H1 (cell line): ENCODE data around the gene PEPD. TPM values are rescaled to one million over a fixed set of nuclear protein-coding genes. Genes with fewer than 3 reads are reported as not detected.

ENCODE experiments used
- CTCF ChIA-PET: fragments of 300-600 bp; sonication (Branson Sonifier 250); formaldehyde crosslinking; loops from one replicate; lab custom pipeline; 2021; ENCODE audit not compliant: partially characterized antibody; lab: Charles Lee
- POLR2A ChIA-PET: fragments of 300-600 bp; sonication (Branson Sonifier 250); formaldehyde crosslinking; loops from one replicate; lab custom pipeline; 2021; ENCODE audit warnings: inconsistent platforms; ENCODE audit not compliant: partially characterized antibody; lab: Charles Lee
- DNase-seq, 2 experiments: peaks; one replicate each; pipeline versions ENCODE4 v3.0.0 to v3.0.0-alpha.2; 2010 to 2022; ENCODE audit warnings: low spot score in 2 of 2, low read depth in 1 of 2, mixed read lengths in 1 of 2
- FAIRE-seq: peaks from 2 replicates; lab custom pipeline; 2011; peaks lifted over from hg19 to GRCh38; lab: Jason Lieb, UNC
- H2AFZ ChIP-seq: 2 replicates; pipeline ENCODE4 v1.8.1; 2012; ENCODE audit warnings: low read length, inconsistent platforms
- H2AK5ac ChIP-seq: 2 replicates; pipeline ENCODE4 v1.6.1; 2013; ENCODE audit warnings: low read depth, low read length
- H2BK120ac ChIP-seq: replicated peaks from 2 replicates; pipeline ENCODE3; 2013; ENCODE audit warnings: low read depth, low read length, inconsistent platforms
- H2BK12ac ChIP-seq: 2 replicates; pipeline ENCODE4 v1.6.1; 2013; ENCODE audit warnings: low read depth, low read length
- H2BK15ac ChIP-seq: 2 replicates; pipeline ENCODE4 v1.6.1; 2013; ENCODE audit warnings: low read length
- H2BK20ac ChIP-seq: 2 replicates; pipeline ENCODE4 v1.6.1; 2013; ENCODE audit warnings: low read length
- H2BK5ac ChIP-seq: 2 replicates; pipeline ENCODE4 v1.6.1; 2013; ENCODE audit warnings: low read depth, low read length
- H3K14ac ChIP-seq: 2 replicates; pipeline ENCODE4 v1.6.1; 2013; ENCODE audit warnings: inconsistent platforms; ENCODE audit not compliant: insufficient read length
- H3K18ac ChIP-seq: 2 replicates; pipeline ENCODE4 v1.6.1; 2013; ENCODE audit warnings: low read length; ENCODE audit errors: extremely low read depth
- H3K23ac ChIP-seq: 2 replicates; pipeline ENCODE4 v1.6.1; 2013; ENCODE audit warnings: inconsistent platforms; ENCODE audit not compliant: insufficient read length
- H3K23me2 ChIP-seq: 2 replicates; pipeline ENCODE4 v1.6.1; 2013; ENCODE audit warnings: low read depth, low read length
- H3K27ac ChIP-seq: 2 replicates; pipeline ENCODE4 v1.6.1; 2011; ENCODE audit warnings: low read depth, low read length, inconsistent platforms
- H3K27me3 ChIP-seq, 4 experiments: replicated peaks in 1 of 4; 1 replicate in 1 of 4; 2 replicates in 3 of 4; pipeline versions ENCODE4 v1.6.1 to v1.8.1; 2011 to 2013; ENCODE audit warnings: low read length in 3 of 4, mild to moderate bottlenecking in 3 of 4, inconsistent platforms in 2 of 4, mixed read lengths in 2 of 4, moderate library complexity in 1 of 4; ENCODE audit not compliant: control insufficient read depth in 3 of 4, insufficient read depth in 3 of 4; ENCODE audit errors: extremely low read depth in 1 of 4
- H3K36me3 ChIP-seq, 4 experiments: 2 replicates each; pipeline versions ENCODE4 v1.6.1 to v1.8.1; 2011 to 2013; ENCODE audit warnings: mild to moderate bottlenecking in 4 of 4, low read length in 3 of 4, moderate library complexity in 2 of 4, control low read depth in 1 of 4, inconsistent platforms in 1 of 4; ENCODE audit not compliant: insufficient read depth in 4 of 4, control insufficient read depth in 2 of 4
- H3K4ac ChIP-seq: replicated peaks from 2 replicates; pipeline ENCODE3; 2013; ENCODE audit warnings: low read length, low read depth, mixed read lengths, inconsistent platforms; ENCODE audit not compliant: insufficient read length
- H3K4me1 ChIP-seq, 4 experiments: replicated peaks in 1 of 4; 1 replicate in 1 of 4; 2 replicates in 3 of 4; pipeline versions ENCODE4 v1.6.1 to v1.8.1; 2011 to 2013; ENCODE audit warnings: low read length in 3 of 4, inconsistent platforms in 2 of 4, mixed read lengths in 1 of 4; ENCODE audit not compliant: insufficient read depth in 4 of 4, control insufficient read depth in 3 of 4
- H3K4me2 ChIP-seq, 2 experiments: 2 replicates each; pipeline versions ENCODE4 v1.6.1 to v1.8.1; 2011 to 2013; ENCODE audit warnings: low read depth in 2 of 2, low read length in 2 of 2, control low read depth in 1 of 2, inconsistent platforms in 1 of 2, mild to moderate bottlenecking in 1 of 2; ENCODE audit not compliant: insufficient read depth in 1 of 2
- H3K4me3 ChIP-seq, 4 experiments: fragments of 200-600, 300-600 bp in 1 of 4; sonication (generic), shearing (Covaris generic), sonication (Bioruptor Twin) in 1 of 4; 2 replicates each; pipeline versions ENCODE4 v1.5.1 to v1.8.1; 2011 to 2016; ENCODE audit warnings: low read length in 4 of 4, low read depth in 3 of 4, control low read depth in 2 of 4, inconsistent platforms in 2 of 4, mild to moderate bottlenecking in 2 of 4, mixed read lengths in 1 of 4, moderate library complexity in 1 of 4; ENCODE audit not compliant: insufficient read depth in 2 of 4; ENCODE audit errors: extremely low read depth in 1 of 4
- H3K56ac ChIP-seq: replicated peaks from 2 replicates; pipeline ENCODE3; 2013; ENCODE audit warnings: low read depth, mild to moderate bottlenecking, mixed read lengths, low read length, inconsistent platforms; ENCODE audit not compliant: insufficient read length
- H3K79me1 ChIP-seq: 2 replicates; pipeline ENCODE4 v1.6.1; 2013; ENCODE audit warnings: low read depth, low read length, control low read depth
- H3K79me2 ChIP-seq, 2 experiments: 2 replicates each; pipeline versions ENCODE4 v1.6.1 to v1.8.1; 2012 to 2013; ENCODE audit warnings: low read length in 2 of 2, mild to moderate bottlenecking in 2 of 2, inconsistent platforms in 1 of 2; ENCODE audit not compliant: insufficient read depth in 2 of 2, control insufficient read depth in 1 of 2
- H3K9ac ChIP-seq, 4 experiments: replicated peaks in 1 of 4; 1 replicate in 1 of 4; 2 replicates in 3 of 4; pipeline versions ENCODE4 v1.6.1 to v1.8.1; 2011 to 2013; ENCODE audit warnings: low read depth in 3 of 4, low read length in 3 of 4, control low read depth in 2 of 4, mild to moderate bottlenecking in 2 of 4, moderate library complexity in 2 of 4, inconsistent platforms in 1 of 4; ENCODE audit errors: extremely low read depth in 1 of 4
- H3K9me3 ChIP-seq, 2 experiments: 2 replicates each; pipeline versions ENCODE4 v1.6.1 to v1.8.1; 2012 to 2013; ENCODE audit warnings: mild to moderate bottlenecking in 2 of 2, moderate library complexity in 2 of 2, control low read depth in 1 of 2, inconsistent platforms in 1 of 2, low read depth in 1 of 2, low read length in 1 of 2, mixed read lengths in 1 of 2; ENCODE audit not compliant: insufficient read depth in 2 of 2
- H4K20me1 ChIP-seq, 2 experiments: replicated peaks in 1 of 2; 2 replicates each; pipeline versions ENCODE3 to v1.8.1; 2011 to 2013; ENCODE audit warnings: inconsistent platforms in 2 of 2, low read length in 2 of 2, mild to moderate bottlenecking in 1 of 2; ENCODE audit not compliant: insufficient read depth in 2 of 2, control insufficient read depth in 1 of 2
- H4K5ac ChIP-seq: 2 replicates; pipeline ENCODE4 v1.6.1; 2013; ENCODE audit warnings: low read length, low read depth, mixed read lengths, inconsistent platforms; ENCODE audit not compliant: insufficient read length
- H4K8ac ChIP-seq: 2 replicates; pipeline ENCODE4 v1.8.0; 2013; ENCODE audit warnings: mild to moderate bottlenecking, moderate library complexity, low read length, inconsistent platforms; ENCODE audit not compliant: insufficient read depth; ENCODE audit errors: extremely low read depth
- H4K91ac ChIP-seq: replicated peaks from 2 replicates; pipeline ENCODE3; 2013; ENCODE audit warnings: low read length, mixed read lengths, inconsistent platforms; ENCODE audit not compliant: insufficient read length
- GTF2F1 ChIP-seq: IDR thresholded peaks from 2 replicates; pipeline ENCODE4 v1.6.1; 2012; ENCODE audit warnings: low read depth, low read length, improper control_type of control experiment, borderline replicate concordance
- TAF1 ChIP-seq: IDR thresholded peaks from 2 replicates; pipeline ENCODE4 v1.6.1; 2011; ENCODE audit warnings: mild to moderate bottlenecking, low read depth, low read length
- TAF7 ChIP-seq: optimal IDR thresholded peaks from 2 replicates; pipeline ENCODE3; 2011; ENCODE audit warnings: low read depth, mild to moderate bottlenecking, inconsistent platforms, low read length, moderate library complexity, borderline replicate concordance
- TEAD4 ChIP-seq: IDR thresholded peaks from 2 replicates; pipeline ENCODE4 v1.6.1; 2012; ENCODE audit warnings: low read depth, low read length, inconsistent platforms, mixed read lengths
- WGBS, 2 experiments: shearing (Covaris generic) in 1 of 2; methylation state at CpG; one replicate each; pipeline versions ENCODE4 v1.1.6 to v1.1.7; 2013 to 2015; ENCODE audit warnings: low lambda C conversion rate in 2 of 2, mixed read lengths in 2 of 2, inconsistent platforms in 1 of 2, low coverage in 1 of 2, missing lambda C conversion rate in 1 of 2; ENCODE audit not compliant: insufficient replicate concordance in 2 of 2, insufficient coverage in 1 of 2, insufficient read length in 1 of 2; ENCODE audit errors: extremely low coverage in 1 of 2, missing lambda C conversion rate in 1 of 2; 5-methylcytosine and 5-hydroxymethylcytosine counted together
- polyA plus RNA-seq, 7 experiments: library from polyadenylated mRNA; depleted of rRNA in 3 of 7; stranded (reverse) in 5 of 7; unstranded in 2 of 7; fragments of >200 nt in 5 of 7; fragments of 200-250 nt in 2 of 7; gene quantifications; 1 replicate in 5 of 7; 2 replicates in 1 of 7; 4 replicates in 1 of 7; pipeline versions ENCODE4 v1.2.1 to v1.2.3, GENCODE V29; 2011 to 2013; ENCODE audit warnings: missing spikeins in 2 of 7, mixed read lengths in 2 of 7
- total RNA-seq: library from RNA; stranded (reverse); fragmentation: NEBNext Ultra II Directional; extraction: Animal tissue kit (Norgen Biotek cat#: 25700); gene quantifications from 2 replicates; pipeline ENCODE4 v1.2.1, GENCODE V29; 2021

PEPD gene
- total and polyA plus RNA-seq, 2 of the 8 experiments (the other 6 are each of a cell fraction or from before 2014, with no cell fraction given) = 84.1 to 178 TPM

- Histone ChIP-seq H2BK15ac (no peak overlapping the region), H3K23ac (no peak overlapping the region), H3K79me1 (no peaks in the 10 kb centered on the region), H2AFZ (no peak overlapping the region), H3K9ac (no peak overlapping the region), H3K36me3 (no peaks in the 10 kb centered on the region), H3K4me3 (no peak overlapping the region), H3K79me2 (no peaks in the 10 kb centered on the region), H3K9me3 (no peaks in the 10 kb centered on the region), H4K5ac (no peak overlapping the region), H4K91ac (no peak overlapping the region), H2AK5ac (no peak overlapping the region), H3K27ac (no peak overlapping the region), H3K56ac (no peak overlapping the region), H2BK20ac (no peak overlapping the region), H2BK12ac (no peak overlapping the region), H3K18ac (no peak overlapping the region), H3K27me3 (no peaks in the 10 kb centered on the region), H2BK120ac (no peak overlapping the region), H4K20me1 (peaks cover 0 to 10% of the 10 kb centered on the region in 2 experiments), H3K14ac (no peak overlapping the region), H3K4me2 (no peak overlapping the region), H2BK5ac (no peak overlapping the region), H3K4ac (no peak overlapping the region), H3K4me1 (peaks cover 0 to 6% (median 5%) of the 10 kb centered on the region in 4 experiments; a peak in 5 of 7 replicates), H3K23me2 (no peaks in the 10 kb centered on the region), H4K8ac (no peak overlapping the region)
- 91% methylated on average over 12 of the region's 12 CpGs; no CpG with 5 or more reads in 1 of the 2 experiments for WGBS, 2 experiments
- FAIRE-seq (no peak), DNase-seq (no peak)
- POLR2A ChIA-PET = interaction anchor here (1.8 to 2.0 kb wide), 2 partner anchors 105 to 166 kb away, joined by 4 to 6 read pairs; no protein-coding TSS in a partner anchor
- CTCF ChIA-PET = interaction anchor here (0.6 to 24.5 kb wide), 19 partner anchors 8 to 363 kb away, joined by 3 to 426 read pairs (median 3); no protein-coding TSS in a partner anchor
- no peak for TF ChIP-seq TAF1
- TF ChIP-seq GTF2F1 = no peak
- no peak for TF ChIP-seq TEAD4
- TF ChIP-seq TAF7 = no peak
Measured at GRCh38 chr19:33407716-33408115, 113.9 kb downstream of the PEPD start.
